Vagina (tissue), 2 donors: ENCODE measurements around the gene PTGFRN. TPM values are rescaled to one million over a fixed set of nuclear protein-coding genes. Genes with fewer than 3 reads are reported as not detected.

Experiments
- DNase-seq, 2 donors: peaks; one replicate each; pipeline ENCODE4 v3.0.0-alpha.2; 2017; ENCODE audit errors: extremely low spot score in 2 of 2
- H3K27ac ChIP-seq: fragments of 200-600 bp; sonication (generic); one replicate; pipeline ENCODE4 v1.5.1; 2019
- H3K27me3 ChIP-seq: fragments of 200-600 bp; sonication (generic); one replicate; pipeline ENCODE4 v1.5.1; 2019
- H3K36me3 ChIP-seq, 2 donors: fragments of 200-600 bp; sonication (generic); one replicate each; pipeline ENCODE4 v1.5.1; 2017 to 2019
- H3K4me1 ChIP-seq: fragments of 200-600 bp; sonication (generic); one replicate; pipeline ENCODE4 v1.5.1; 2019
- H3K4me3 ChIP-seq, 2 donors: fragments of 200-600 bp; sonication (generic); 1 replicate in 1 of 2; 2 replicates in 1 of 2; pipeline ENCODE4 v1.5.1; 2016 to 2019
- H3K9me3 ChIP-seq: fragments of 200-600 bp; sonication (generic); one replicate; pipeline ENCODE4 v1.5.1; 2019
- CTCF ChIP-seq, 3 experiments: fragments of 450-650 bp in 2 of 3; fragments of 200-600 bp in 1 of 3; sonication (generic) in 1 of 3; IDR thresholded peaks; one replicate each; pipeline ENCODE4 v1.5.1; 2017 to 2019; ENCODE audit warnings: antibody characterized with exemption in 3 of 3, mild to moderate bottlenecking in 2 of 3, moderate library complexity in 2 of 3
- POLR2A ChIP-seq, 2 donors: fragments of 450-650 bp; IDR thresholded peaks; one replicate each; pipeline ENCODE4 v1.6.1; 2017; ENCODE audit warnings: antibody characterized with exemption in 2 of 2, mild to moderate bottlenecking in 2 of 2, moderate library complexity in 2 of 2
- POLR2AphosphoS5 ChIP-seq, 2 donors: sonication (generic); formaldehyde crosslinking; IDR thresholded peaks; one replicate each; pipeline ENCODE4 v1.9.0; 2017; ENCODE audit warnings: antibody characterized with exemption in 2 of 2, mild to moderate bottlenecking in 2 of 2, low read depth in 1 of 2; ENCODE audit not compliant: insufficient read depth in 1 of 2
- intact Hi-C: fragments of 100-400 bp; cut with DNase I; formaldehyde crosslinking; loops from one replicate; pipeline ENCODE4 v1.15.1; 2023
- total RNA-seq: library from RNA; depleted of rRNA; stranded (reverse); fragments of >200 nt; gene quantifications from one replicate; pipeline ENCODE4 v1.2.3, GENCODE V29; 2016

Gene PTGFRN
- total RNA-seq, 1 donor from 2014 or later, result 52.8 TPM

GRCh38 chr1:116941670-116942069, 32.0 kb downstream of the PTGFRN start:
- no peak overlapping the region for H3K4me3 ChIP-seq
- peaks cover 5% of the 10 kb centered on the region for H3K4me1 ChIP-seq
- no peaks in the 10 kb centered on the region for H3K27me3 ChIP-seq
- H3K36me3 ChIP-seq, result peaks cover 0 to 21% of the 10 kb centered on the region in 2 donors
- intact Hi-C loops, result no loop called here
- no peaks in the 10 kb centered on the region for H3K9me3 ChIP-seq
- DNase-seq, result peak in 1 of 2 donors; percentile 87
- no peak overlapping the region for H3K27ac ChIP-seq
- TF ChIP-seq POLR2AphosphoS5 (IDR thresholded peaks at IDR 0.05; ENCODE audit: insufficient read depth in 1 of 2, low read depth in 1 of 2), result no peak
- TF ChIP-seq CTCF (IDR thresholded peaks at IDR 0.05), result no peak
- no peak for TF ChIP-seq POLR2A (IDR thresholded peaks at IDR 0.05)

DNA sequence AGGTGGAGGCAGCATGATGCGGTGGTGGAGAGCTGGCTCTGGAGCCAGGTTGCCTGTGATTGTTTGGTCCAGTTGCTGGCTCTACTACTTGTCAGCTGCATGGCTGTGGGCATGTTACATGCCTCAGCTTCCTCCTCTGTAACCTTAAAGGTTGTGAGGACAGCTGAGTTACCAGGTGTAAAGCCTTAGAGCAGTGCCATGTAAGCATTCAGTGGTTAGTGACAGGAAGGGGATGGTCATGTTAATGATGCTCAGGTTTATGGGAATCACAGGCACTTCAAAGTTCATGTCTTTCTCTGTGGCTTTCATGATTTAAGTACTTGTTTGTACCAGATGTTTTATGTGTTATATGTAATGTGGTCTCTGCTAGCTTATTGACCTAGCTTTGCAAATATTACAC, 32.6 kb downstream of the PTGFRN start:
- intact Hi-C loops, result no loop called here
- no peaks in the 10 kb centered on the region for H3K9me3 ChIP-seq
- H3K4me3 ChIP-seq, result no peak overlapping the region
- H3K27me3 ChIP-seq, result no peaks in the 10 kb centered on the region
- peak in 1 of 2 donors; percentile 43 for DNase-seq
- peaks cover 5% of the 10 kb centered on the region for H3K4me1 ChIP-seq
- no peak overlapping the region for H3K27ac ChIP-seq
- H3K36me3 ChIP-seq, result peaks cover 0 to 21% of the 10 kb centered on the region in 2 donors
- no peak for TF ChIP-seq CTCF (IDR thresholded peaks at IDR 0.05)
- TF ChIP-seq POLR2AphosphoS5 (IDR thresholded peaks at IDR 0.05; ENCODE audit: insufficient read depth in 1 of 2, low read depth in 1 of 2), result no peak
- TF ChIP-seq POLR2A (IDR thresholded peaks at IDR 0.05), result no peak

DNA sequence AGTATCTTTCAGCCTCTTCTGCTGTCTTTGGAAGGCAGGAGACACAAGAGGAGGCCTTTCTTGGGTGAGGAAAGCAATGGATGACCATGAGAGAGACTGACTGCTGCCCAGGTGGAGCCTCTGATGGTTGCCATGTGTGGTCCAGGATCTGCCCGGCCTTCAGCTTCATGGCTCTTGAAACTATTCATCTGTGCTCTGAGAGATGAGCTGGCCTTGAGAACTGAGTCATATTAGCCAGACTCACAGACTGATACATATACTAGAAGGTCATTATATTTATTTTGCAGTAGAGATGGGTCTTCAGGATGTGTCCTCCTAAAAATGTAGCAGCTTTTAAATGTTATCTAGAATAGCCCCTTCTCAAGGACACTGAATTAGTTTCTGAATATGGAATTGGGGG, 33.7 kb downstream of the PTGFRN start:
- Histone ChIP-seq H3K27me3 (no peaks in the 10 kb centered on the region), H3K4me1 (peaks cover 5% of the 10 kb centered on the region), H3K4me3 (no peak overlapping the region), H3K27ac (no peak overlapping the region), H3K9me3 (no peaks in the 10 kb centered on the region), H3K36me3 (peaks cover 0 to 21% of the 10 kb centered on the region in 2 donors)
- TF ChIP-seq CTCF (IDR thresholded peaks at IDR 0.05) (no peak), POLR2AphosphoS5 (IDR thresholded peaks at IDR 0.05; ENCODE audit: insufficient read depth in 1 of 2, low read depth in 1 of 2) (no peak), POLR2A (IDR thresholded peaks at IDR 0.05) (no peak)
- peak in 1 of 2 donors; percentile 49 for DNase-seq
- intact Hi-C loops, result no loop called here

- DNase-seq, result no peak
- Histone ChIP-seq H3K4me3 (no peak overlapping the region), H3K9me3 (no peaks in the 10 kb centered on the region), H3K27ac (no peak overlapping the region), H3K27me3 (no peaks in the 10 kb centered on the region), H3K4me1 (no peaks in the 10 kb centered on the region), H3K36me3 (peaks cover 0 to 21% of the 10 kb centered on the region in 2 donors)
- intact Hi-C loops, result no loop called here
- TF ChIP-seq POLR2A (IDR thresholded peaks at IDR 0.05), result no peak
- no peak for TF ChIP-seq CTCF (IDR thresholded peaks at IDR 0.05)
- no peak for TF ChIP-seq POLR2AphosphoS5 (IDR thresholded peaks at IDR 0.05; ENCODE audit: insufficient read depth in 1 of 2, low read depth in 1 of 2)
Measured at GRCh38 chr1:116944613-116945012, 34.9 kb downstream of the PTGFRN start.

DNA sequence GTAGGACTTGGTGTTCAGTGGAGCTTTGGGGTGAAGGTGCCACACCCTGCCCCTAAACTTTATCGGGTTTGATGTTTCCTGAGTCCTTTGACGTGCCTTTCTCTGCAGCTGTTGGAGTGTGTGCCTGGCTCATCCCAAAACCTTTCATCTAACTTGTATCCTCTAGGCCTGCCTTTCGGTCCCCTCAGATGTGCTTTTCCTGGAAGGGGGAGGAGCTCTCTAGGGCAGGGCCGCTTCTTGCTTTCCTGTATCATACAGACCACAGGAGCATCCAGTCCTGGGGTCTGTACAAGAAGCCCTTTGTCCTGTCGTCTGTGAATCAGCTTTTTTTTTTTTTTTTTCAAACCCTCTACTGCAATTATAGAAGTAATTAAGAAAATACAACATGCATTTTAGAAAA, 35.7 kb downstream of the PTGFRN start:
- no peak for DNase-seq
- Histone ChIP-seq H3K4me3 (no peak overlapping the region), H3K9me3 (no peaks in the 10 kb centered on the region), H3K27me3 (no peaks in the 10 kb centered on the region), H3K36me3 (peaks cover 0 to 21% of the 10 kb centered on the region in 2 donors), H3K4me1 (peaks cover 4% of the 10 kb centered on the region), H3K27ac (no peak overlapping the region)
- intact Hi-C loops, result no loop called here
- TF ChIP-seq CTCF (IDR thresholded peaks at IDR 0.05) (no peak), POLR2AphosphoS5 (IDR thresholded peaks at IDR 0.05; ENCODE audit: insufficient read depth in 1 of 2, low read depth in 1 of 2) (no peak), POLR2A (IDR thresholded peaks at IDR 0.05) (no peak)
